Measurements from ENCODE around the gene C11orf21. TPM values are rescaled to one million over a fixed set of nuclear protein-coding genes. Genes with fewer than 3 reads are reported as not detected.
A peak's percentile ranks its signal among the peaks of the same experiment; 100 is the strongest.

C11orf21 gene
- total RNA-seq, 2 donors from 2014 or later, result 0.15 to 0.78 TPM

DNA sequence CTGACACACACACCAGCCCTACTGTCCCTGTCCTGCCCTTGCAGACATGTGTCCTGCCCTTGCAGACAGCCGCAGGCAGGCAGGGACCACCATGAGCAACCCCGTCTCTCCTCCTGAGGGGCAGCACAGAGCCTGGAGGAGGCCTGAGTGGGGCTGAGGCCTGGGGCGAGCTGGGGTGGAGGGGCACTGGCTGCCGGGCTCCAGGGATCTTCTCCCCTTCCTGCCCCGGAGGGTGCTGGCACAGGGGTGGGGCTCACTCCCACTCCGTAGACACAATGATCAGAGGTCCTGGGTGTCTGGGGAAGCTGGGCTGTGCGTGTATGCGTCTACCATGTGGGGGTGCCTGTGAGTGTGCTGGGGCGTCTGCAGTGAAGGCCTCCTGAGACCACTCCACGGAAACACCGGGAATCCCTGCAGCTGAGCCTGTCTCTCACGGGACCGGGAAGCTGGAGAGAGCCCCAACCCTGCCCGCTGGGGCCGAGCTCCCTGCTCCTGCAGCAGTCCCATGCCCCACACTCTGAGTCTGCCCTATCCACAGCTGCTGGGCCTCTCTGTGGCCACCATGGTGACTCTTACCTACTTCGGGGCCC, 683 bp upstream of the C11orf21 start:
- intact Hi-C loops (cut with DNase I, micrococcal nuclease), result loop anchor here in 1 of 2 donors (5.0 kb wide), 1 partner anchor 120 kb away; no protein-coding TSS in a partner anchor
- no peak for ATAC-seq
- DNase-seq, result peak; percentile 20 to 24

DNA sequence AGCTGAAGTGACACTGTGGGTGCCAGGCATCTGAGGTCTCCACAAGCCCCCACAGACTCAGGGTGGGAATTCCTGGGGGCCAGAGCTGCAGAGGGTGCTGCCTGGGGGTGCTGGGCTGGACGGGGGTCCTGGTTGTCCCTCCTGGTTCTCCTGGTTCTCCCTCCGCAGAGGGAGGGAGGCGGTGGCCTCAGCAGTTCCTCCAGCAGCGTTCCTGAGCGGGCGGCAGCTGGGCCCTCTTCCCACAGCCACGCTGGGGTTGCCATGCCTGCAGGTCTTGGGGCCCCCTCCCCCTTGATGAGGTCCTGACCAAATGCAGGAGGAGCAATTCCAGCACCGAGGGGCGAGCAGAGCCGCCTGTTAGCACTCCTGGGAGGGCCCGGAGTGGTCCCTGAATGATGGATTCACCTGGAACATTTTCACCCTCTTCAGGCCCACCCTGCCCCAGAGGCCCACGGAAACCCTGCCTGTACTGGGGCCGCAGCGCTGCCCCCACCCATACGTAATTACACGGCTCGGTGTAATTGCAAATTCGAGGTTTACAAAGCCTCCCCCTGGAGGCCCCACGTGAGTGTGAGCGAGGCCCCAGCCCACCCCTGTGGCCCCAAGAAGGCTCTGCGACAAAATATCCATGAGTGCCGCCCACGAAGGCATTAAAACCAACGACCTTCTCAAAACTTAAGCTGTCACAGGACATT, 635 bp downstream of the C11orf21 start:
- ATAC-seq, result no peak
- intact Hi-C loops (cut with DNase I, micrococcal nuclease), result loop anchor here in 1 of 2 donors (5.0 kb wide), 1 partner anchor 121 kb away; no protein-coding TSS in a partner anchor
- no peak for DNase-seq

- ATAC-seq, result no peak
- intact Hi-C loops (cut with DNase I, micrococcal nuclease), result loop anchor here in 1 of 2 donors (5.0 kb wide), 1 partner anchor 122 kb away; no protein-coding TSS in a partner anchor
- DNase-seq, result peak in 1 of 2 donors; percentile 22
These were observed 1.3 kb downstream of the C11orf21 start for GRCh38 chr11:2300290-2300935.

DNA sequence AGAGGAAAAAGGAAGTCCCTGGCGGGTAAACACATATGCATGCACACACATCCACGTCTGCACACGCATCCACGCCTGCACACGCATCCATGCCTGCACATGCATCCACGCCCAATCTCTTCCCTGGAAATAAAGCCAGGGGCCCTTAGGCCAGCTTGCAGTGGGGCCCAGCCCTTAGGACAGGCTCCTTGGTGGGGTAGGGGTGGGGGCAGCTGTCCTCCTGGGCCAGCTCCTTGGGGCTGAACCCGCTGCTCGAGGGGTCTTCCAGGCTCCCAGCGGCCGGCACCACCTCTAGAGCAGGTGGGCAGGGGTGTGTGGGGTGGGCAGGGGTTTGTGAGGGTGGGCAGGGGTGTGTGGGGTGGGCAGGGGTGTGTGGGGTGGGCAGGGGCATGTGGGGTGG, 1.9 kb downstream of the C11orf21 start:
- intact Hi-C loops (cut with DNase I, micrococcal nuclease), result loop anchor here (5.0 to 10.0 kb wide), 2 partner anchors 105 to 123 kb away; no protein-coding TSS in a partner anchor
- DNase-seq (no peak), ATAC-seq (no peak)

GRCh38 chr11:2298795-2299761, 2.6 kb downstream of the C11orf21 start:
- intact Hi-C loops (cut with DNase I, micrococcal nuclease), result loop anchor here in 1 of 2 donors (10.0 kb wide), 1 partner anchor 104 kb away; no protein-coding TSS in a partner anchor
- ATAC-seq (peak; percentile 68), DNase-seq (peak; percentile 23 to 50)

GRCh38 chr11:2298131-2298794, 3.5 kb downstream of the C11orf21 start:
- peak in 1 of 2 donors; percentile 5 for DNase-seq
- no peak for ATAC-seq
- intact Hi-C loops (cut with DNase I, micrococcal nuclease), result loop anchor here in 1 of 2 donors (10.0 kb wide), 1 partner anchor 103 kb away; no protein-coding TSS in a partner anchor

GRCh38 chr11:2297623-2298030, 4.1 kb downstream of the C11orf21 start:
- ATAC-seq (no peak), DNase-seq (no peak)
- intact Hi-C loops (cut with DNase I, micrococcal nuclease), result loop anchor here in 1 of 2 donors (10.0 kb wide), 1 partner anchor 103 kb away; no protein-coding TSS in a partner anchor

GRCh38 chr11:2296913-2297622, 4.7 kb downstream of the C11orf21 start:
- DNase-seq (peak in 1 of 2 donors; percentile 2), ATAC-seq (no peak)
- intact Hi-C loops (cut with DNase I, micrococcal nuclease), result loop anchor here in 1 of 2 donors (10.0 kb wide), 1 partner anchor 102 kb away; no protein-coding TSS in a partner anchor

- DNase-seq (no peak), ATAC-seq (no peak)
- intact Hi-C loops (cut with DNase I, micrococcal nuclease), result loop anchor here in 1 of 2 donors (10.0 kb wide), 1 partner anchor 101 kb away; no protein-coding TSS in a partner anchor
These were observed 5.5 kb downstream of the C11orf21 start for GRCh38 chr11:2295971-2296912.

GRCh38 chr11:2294926-2295290, 6.8 kb downstream of the C11orf21 start:
- DNase-seq (peak; percentile 3 to 19), ATAC-seq (no peak)
- intact Hi-C loops (cut with DNase I, micrococcal nuclease), result loop anchor here in 1 of 2 donors (10.0 kb wide), 1 partner anchor 100 kb away; no protein-coding TSS in a partner anchor

GRCh38 chr11:2293984-2294925, 7.5 kb downstream of the C11orf21 start:
- DNase-seq (peak; percentile 8 to 22), ATAC-seq (no peak)
- intact Hi-C loops (cut with DNase I, micrococcal nuclease), result loop anchor here in 1 of 2 donors (10.0 kb wide), 1 partner anchor 99 kb away; no protein-coding TSS in a partner anchor

GRCh38 chr11:2293531-2293971, 8.2 kb downstream of the C11orf21 start:
- intact Hi-C loops (cut with DNase I, micrococcal nuclease), result loop anchor here in 1 of 2 donors (10.0 kb wide), 1 partner anchor 99 kb away; no protein-coding TSS in a partner anchor
- no peak for ATAC-seq
- no peak for DNase-seq

- intact Hi-C loops (cut with DNase I, micrococcal nuclease), result loop anchor here in 1 of 2 donors (10.0 kb wide), 1 partner anchor 96 kb away; no protein-coding TSS in a partner anchor
- no peak for ATAC-seq
- peak in 1 of 2 donors; percentile 2 for DNase-seq
These were observed 11.3 kb downstream of the C11orf21 start for GRCh38 chr11:2290351-2290841.

DNA sequence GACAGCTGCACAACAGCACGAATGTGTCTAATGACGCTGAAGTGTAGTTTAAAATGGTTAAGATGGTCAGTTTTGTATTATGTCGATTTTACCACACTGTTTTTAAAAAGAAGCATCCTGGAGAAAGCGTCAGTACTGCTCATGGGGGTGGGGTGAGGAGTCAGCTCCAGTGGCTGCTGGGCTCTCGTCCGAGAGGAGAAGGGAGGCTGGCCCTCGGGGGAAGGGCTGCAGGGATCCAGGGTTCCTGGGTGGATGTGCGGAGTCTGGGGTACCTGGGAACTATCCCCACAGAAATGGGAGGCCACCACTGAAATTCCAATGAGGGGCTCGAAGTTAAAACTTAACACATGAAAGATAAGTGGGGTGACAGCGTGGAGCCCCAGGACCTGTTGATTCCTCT, 11.9 kb downstream of the C11orf21 start:
- intact Hi-C loops (cut with DNase I, micrococcal nuclease), result loop anchor here in 1 of 2 donors (10.0 kb wide), 1 partner anchor 95 kb away; no protein-coding TSS in a partner anchor
- no peak for ATAC-seq
- DNase-seq, result no peak
